GM12801 (cell line): ENCODE measurements around the gene FMR1NB.

Experiments
- TF ChIP-seq, protein P1 (sequence below): IDR thresholded peaks from one replicate; pipeline ENCODE4 v1.5.1; 2011; ENCODE audit warnings: control low read depth; ENCODE audit not compliant: insufficient read length; ENCODE audit errors: extremely low read depth

The FMR1NB gene

DNA sequence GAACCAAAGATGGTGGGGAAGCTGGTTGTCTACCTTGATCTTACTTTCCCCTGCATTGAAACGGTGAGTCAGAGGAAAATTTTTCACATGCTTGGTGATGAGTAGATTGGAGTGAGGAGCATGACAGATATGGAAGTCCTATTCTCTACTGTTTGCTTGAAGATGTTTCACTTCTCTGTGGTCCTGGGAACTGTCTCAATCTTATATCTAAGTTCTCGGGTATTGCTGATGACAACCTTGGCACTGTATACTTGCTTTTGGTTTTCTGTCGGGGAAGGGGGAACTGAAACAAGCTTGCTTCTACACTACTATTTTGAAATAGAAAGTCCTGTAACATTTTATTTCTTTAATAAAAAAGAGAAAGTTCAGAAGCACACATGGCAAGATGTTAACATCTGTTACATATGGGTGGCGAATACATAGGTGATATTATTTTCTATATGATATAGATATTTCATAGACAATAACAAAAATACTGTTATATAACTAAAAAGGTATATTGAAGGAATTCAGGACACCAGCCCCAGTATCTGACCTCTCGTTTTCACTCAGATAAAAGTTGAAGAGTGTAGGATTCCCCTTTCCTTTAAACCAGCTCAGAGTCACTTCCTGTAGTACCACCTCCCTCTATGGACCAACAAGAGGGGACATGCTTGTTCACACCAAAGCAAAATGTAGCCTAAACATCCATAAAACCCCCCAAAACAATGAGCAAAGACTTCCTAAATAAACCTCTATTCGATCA is 88.8 kb downstream of the FMR1NB start:
- TF ChIP-seq, protein P1, sequence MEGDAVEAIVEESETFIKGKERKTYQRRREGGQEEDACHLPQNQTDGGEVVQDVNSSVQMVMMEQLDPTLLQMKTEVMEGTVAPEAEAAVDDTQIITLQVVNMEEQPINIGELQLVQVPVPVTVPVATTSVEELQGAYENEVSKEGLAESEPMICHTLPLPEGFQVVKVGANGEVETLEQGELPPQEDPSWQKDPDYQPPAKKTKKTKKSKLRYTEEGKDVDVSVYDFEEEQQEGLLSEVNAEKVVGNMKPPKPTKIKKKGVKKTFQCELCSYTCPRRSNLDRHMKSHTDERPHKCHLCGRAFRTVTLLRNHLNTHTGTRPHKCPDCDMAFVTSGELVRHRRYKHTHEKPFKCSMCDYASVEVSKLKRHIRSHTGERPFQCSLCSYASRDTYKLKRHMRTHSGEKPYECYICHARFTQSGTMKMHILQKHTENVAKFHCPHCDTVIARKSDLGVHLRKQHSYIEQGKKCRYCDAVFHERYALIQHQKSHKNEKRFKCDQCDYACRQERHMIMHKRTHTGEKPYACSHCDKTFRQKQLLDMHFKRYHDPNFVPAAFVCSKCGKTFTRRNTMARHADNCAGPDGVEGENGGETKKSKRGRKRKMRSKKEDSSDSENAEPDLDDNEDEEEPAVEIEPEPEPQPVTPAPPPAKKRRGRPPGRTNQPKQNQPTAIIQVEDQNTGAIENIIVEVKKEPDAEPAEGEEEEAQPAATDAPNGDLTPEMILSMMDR: no peak

DNA sequence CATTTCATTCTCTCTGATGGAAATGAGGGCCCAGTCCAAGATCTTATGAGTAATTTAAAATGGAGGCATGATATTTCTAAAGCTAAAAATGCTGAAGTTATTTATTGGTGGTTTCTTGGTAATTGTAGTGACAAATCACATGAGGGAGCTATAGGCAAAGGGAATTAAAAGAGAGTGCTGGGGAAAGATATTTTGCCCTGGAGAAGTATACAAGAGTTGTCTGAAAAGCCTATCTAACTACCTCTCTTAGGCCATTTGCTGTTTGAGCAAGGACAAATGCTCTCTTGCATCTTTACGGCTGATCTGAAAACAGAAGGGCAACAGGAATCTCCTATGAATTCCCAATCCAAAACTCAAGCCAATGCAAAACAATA is 89.4 kb downstream of the FMR1NB start:
- TF ChIP-seq, protein P1: no peak
